ENCODE data around the gene SH3RF1. TPM values are rescaled to one million over a fixed set of nuclear protein-coding genes. Genes with fewer than 3 reads are reported as not detected.

SH3RF1 gene
- total and polyA plus RNA-seq, 2 experiments from 2014 or later: 7.8 to 12.4 TPM

DNA sequence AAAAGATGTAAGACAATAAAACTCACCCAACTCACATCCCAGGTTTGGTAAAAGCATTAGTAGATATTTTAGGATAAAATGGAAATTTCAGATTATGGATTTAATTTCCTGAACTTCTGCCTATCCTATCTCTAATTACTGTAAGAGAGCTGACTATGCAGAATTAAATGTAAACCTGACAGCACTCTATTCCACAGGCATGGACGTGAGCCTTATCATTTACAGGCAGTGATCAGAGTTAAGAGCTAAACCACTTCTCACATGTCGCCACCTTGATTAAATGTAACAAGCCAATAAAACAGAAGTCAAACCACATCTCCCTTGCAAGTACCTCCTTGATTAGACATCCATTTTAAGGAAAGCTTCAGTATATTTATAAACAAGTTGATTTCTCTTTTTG is 163.2 kb downstream of the SH3RF1 start (continued):
- TF ChIP-seq ZNF462 (CRISPR knock-in tag; IDR thresholded peaks at IDR 0.05): no peak
- TF ChIP-seq, protein P1, sequence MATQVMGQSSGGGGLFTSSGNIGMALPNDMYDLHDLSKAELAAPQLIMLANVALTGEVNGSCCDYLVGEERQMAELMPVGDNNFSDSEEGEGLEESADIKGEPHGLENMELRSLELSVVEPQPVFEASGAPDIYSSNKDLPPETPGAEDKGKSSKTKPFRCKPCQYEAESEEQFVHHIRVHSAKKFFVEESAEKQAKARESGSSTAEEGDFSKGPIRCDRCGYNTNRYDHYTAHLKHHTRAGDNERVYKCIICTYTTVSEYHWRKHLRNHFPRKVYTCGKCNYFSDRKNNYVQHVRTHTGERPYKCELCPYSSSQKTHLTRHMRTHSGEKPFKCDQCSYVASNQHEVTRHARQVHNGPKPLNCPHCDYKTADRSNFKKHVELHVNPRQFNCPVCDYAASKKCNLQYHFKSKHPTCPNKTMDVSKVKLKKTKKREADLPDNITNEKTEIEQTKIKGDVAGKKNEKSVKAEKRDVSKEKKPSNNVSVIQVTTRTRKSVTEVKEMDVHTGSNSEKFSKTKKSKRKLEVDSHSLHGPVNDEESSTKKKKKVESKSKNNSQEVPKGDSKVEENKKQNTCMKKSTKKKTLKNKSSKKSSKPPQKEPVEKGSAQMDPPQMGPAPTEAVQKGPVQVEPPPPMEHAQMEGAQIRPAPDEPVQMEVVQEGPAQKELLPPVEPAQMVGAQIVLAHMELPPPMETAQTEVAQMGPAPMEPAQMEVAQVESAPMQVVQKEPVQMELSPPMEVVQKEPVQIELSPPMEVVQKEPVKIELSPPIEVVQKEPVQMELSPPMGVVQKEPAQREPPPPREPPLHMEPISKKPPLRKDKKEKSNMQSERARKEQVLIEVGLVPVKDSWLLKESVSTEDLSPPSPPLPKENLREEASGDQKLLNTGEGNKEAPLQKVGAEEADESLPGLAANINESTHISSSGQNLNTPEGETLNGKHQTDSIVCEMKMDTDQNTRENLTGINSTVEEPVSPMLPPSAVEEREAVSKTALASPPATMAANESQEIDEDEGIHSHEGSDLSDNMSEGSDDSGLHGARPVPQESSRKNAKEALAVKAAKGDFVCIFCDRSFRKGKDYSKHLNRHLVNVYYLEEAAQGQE (IDR thresholded peaks at IDR 0.05; ENCODE audit: unreplicated experiment): no peak
- TF ChIP-seq POLR2AphosphoS5 (IDR thresholded peaks at IDR 0.05; ENCODE audit: low read depth): no peak

DNA sequence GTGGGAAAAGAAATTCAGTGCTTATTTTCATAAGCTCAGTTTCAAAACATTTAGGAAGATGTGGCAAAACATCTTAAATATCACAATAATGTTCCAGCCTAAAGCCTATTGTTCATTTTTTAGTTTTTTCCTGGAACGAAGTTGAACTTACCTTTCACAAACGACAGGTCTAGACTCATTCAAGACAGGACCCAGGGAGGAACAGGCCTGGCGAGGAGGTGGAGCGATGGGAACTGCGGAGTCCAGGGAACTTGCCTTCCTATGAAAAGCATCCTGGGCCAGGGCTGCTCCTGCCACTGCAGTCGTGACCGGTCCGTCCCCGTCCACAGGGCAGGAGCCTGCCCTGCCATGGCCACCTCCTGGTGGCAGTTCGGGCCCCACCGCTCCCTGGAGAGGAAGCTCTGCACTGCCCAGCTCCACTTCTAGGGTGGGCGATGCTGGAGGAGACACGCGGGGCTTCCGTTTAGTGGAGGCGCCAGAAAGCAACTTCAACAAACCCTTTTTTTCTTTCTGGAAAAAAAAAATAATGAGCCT is 164.0 kb downstream of the SH3RF1 start:
- Mint-ChIP-seq H3K9me3 (no peaks in the 10 kb centered on the region), H3K27ac (no peak overlapping the region), H3K36me3 (ENCODE audit: low read depth) (peaks cover 11% of the 10 kb centered on the region), H3K4me1 (peaks cover 20% of the 10 kb centered on the region), H3K27me3 (ENCODE audit: insufficient read depth, low read depth, poor library complexity) (no peaks in the 10 kb centered on the region), H3K4me3 (no peak overlapping the region)
- H3F3A ChIP-seq (replicated peaks; ENCODE audit: low read depth): no peaks in the 10 kb centered on the region
- peaks cover 4% of the 10 kb centered on the region; the same call in 1 of the 2 replicates for H3K36me3 ChIP-seq (ENCODE audit: insufficient read depth)
- ATAC-seq (no peak), DNase-seq (ENCODE audit: low spot score) (no peak)
- no peak overlapping the region for H3K27ac ChIP-seq (ENCODE audit: low read depth)
- H3K4me2 ChIP-seq: no peak overlapping the region
- H3K79me2 ChIP-seq (replicated peaks; ENCODE audit: insufficient read depth): no peaks in the 10 kb centered on the region; the same call in 1 of the 2 replicates
- H4K20me1 ChIP-seq (replicated peaks; ENCODE audit: insufficient read depth): no peaks in the 10 kb centered on the region
- H3K4me3 ChIP-seq: no peak overlapping the region
- no peaks in the 10 kb centered on the region for H3K27me3 ChIP-seq (ENCODE audit: insufficient read depth)
- no peaks in the 10 kb centered on the region for H3K9me2 ChIP-seq (ENCODE audit: insufficient read depth)
- H2AFZ ChIP-seq: no peak overlapping the region
- TF ChIP-seq, protein P1 (IDR thresholded peaks at IDR 0.05; ENCODE audit: unreplicated experiment): no peak
- no peak for TF ChIP-seq ZNF114 (CRISPR knock-in tag; IDR thresholded peaks at IDR 0.05)
- H3K4me1 ChIP-seq (ENCODE audit: insufficient read depth): peaks cover 7% of the 10 kb centered on the region

Measured in GM23338 (cell line).